GM12891 (cell line): ENCODE measurements around the gene CDH7.

ENCODE experiments used
- PAX5 ChIP-seq: IDR thresholded peaks from 2 replicates; pipeline ENCODE4 v1.6.1; 2011; ENCODE audit warnings: low read length, moderate library complexity, mild to moderate bottlenecking; ENCODE audit not compliant: insufficient read depth, severe bottlenecking
- POLR2A ChIP-seq: IDR thresholded peaks from 2 replicates; pipeline ENCODE4 v1.6.1; 2011; ENCODE audit warnings: low read depth, low read length, control low read depth
- POLR2AphosphoS5 ChIP-seq: IDR thresholded peaks from 2 replicates; pipeline ENCODE4 v1.6.1; 2011; ENCODE audit warnings: low read depth, low read length, control low read depth
- POU2F2 ChIP-seq: IDR thresholded peaks from 2 replicates; pipeline ENCODE4 v1.6.1; 2011; ENCODE audit warnings: low read depth, mild to moderate bottlenecking, control low read depth, low read length, moderate library complexity
- TAF1 ChIP-seq: IDR thresholded peaks from 2 replicates; pipeline ENCODE4 v1.6.1; 2011; ENCODE audit warnings: low read depth, low read length, control low read depth

DNA sequence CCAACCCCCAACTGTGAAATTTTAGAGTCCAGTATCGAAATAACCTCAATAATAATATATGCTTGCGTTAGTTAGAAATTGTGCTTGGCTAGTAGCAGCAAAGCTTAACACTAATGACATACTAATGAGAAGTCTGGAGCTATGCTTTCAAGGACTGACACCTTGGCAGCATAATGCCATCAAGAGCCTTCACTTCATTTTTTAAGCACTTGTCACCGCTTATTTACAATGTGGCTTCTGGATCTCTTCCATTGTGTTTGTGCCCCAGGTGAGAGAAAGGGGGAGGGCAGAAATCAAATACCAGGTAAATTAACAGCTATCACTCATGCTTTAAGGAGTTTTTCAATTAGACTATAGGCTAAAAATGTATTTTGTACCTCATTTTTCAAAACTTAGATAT lies 101.5 kb downstream of the CDH7 start:
- TF ChIP-seq POLR2AphosphoS5 = no peak
- TF ChIP-seq POLR2A = no peak
- TF ChIP-seq TAF1 = no peak
- TF ChIP-seq POU2F2 = no peak
- no peak for TF ChIP-seq PAX5
